ENCODE measurements around the gene IMPDH2.
A peak's percentile ranks its signal among the peaks of the same experiment; 100 is the strongest.
"Not testable (repeated sequence)": the region's sequence is repeated elsewhere in the genome, so short reads cannot be mapped to it uniquely, and the experiment has no call there.

The IMPDH2 gene

DNA sequence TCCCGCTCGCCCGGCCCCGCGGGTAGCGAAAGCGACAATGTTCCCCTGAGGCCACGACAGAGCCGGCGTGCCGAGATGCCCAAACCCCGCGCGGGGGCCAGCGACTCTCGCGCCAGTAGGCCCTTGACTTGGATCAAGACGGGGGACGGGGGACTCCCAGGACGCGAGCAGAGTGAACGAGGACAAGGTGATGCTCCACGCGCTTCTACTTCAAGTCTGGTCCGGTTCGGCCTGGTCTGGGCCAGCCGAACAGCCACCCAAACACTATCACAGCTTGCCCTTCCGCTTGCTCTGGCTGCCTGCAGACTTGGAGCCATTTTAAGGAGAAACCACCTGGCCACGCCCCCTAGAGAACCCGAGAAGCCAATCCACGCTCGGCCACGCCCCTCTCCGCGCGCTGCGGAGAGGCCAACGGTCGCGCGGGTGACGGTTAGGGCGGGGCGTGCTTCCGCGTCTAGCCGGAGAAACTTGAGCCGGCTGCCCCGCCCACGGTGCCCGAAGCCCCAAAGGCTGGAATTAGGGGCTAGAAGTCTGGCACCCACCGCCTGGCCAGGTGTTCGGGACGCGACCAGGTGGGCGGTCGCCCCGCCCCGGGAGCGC is 7.9 kb downstream of the IMPDH2 start:
- peak; percentile 97 for DNase-seq

DNA sequence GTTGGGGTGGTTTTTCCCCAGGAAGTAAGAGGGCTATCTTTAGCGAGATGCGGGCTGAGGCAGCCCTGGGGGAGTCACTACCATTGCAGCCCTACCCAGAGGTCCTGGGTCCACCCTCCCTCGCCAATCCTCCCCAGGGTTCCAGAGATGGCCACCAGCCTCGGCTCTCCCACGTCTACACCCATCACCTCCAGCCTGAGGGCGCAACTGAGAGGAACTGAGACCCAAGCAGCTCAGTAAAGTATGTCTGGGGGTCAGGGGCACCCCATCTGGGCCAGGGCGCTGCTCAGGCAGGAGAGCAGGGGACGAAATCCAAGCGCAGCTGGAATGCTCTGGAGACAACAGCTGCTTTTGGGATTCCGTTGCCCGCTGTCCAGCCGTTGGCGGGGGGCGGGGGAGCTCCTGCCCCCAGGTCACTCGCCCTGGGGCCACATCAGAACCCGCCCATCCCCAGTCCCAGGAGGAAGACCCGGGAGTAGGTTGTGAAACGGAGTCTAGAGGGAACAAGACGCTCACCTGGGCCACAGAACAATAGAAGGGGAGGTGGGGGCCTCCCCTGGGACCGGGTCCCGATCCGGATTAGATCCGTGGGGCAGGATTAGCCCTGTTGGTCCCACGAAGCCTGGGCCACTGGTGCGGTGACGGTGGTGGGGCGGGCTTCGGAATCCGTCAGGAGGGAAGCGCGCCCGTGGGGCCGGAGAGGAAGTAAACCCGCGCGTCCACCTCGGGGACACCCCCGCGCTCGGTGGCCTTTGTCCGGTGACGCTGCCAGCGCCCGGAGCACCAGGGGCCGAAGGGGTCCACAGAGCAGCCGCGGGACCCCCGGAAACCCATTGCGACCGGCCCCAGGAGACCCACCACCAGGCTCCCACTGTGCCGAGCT is 8.6 kb downstream of the IMPDH2 start:
- no peak for DNase-seq

- peak; percentile 8 for DNase-seq
Observed at GRCh38 chr3:49019941-49020329, 9.3 kb downstream of the IMPDH2 start.

DNA sequence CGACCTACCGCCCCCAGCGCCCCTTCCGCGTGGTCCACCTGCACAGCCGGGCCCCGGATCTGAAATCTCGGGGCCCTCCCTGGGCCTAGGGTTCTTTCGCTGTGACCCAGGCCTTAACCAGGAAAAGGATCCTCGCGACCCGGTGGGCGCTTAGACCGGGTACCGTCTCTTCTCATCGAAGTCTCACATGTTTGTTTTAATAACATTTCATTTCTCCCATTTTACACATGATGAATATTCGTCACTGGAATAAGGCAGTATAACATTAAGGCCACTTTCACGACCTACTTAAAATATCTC is 10.5 kb downstream of the IMPDH2 start:
- peak; percentile 59 for DNase-seq

GRCh38 chr3:49017971-49018706 is 11.1 kb downstream of the IMPDH2 start, which contains the start of gene DALRD3:
Gene DALRD3 (minus strand): TSS chr3:49018580. CDS start chr3:49018564, 16 bp downstream.
- peak; percentile 62 for DNase-seq

GRCh38 chr3:49017229-49017970 is 11.8 kb downstream of the IMPDH2 start:
- no peak for DNase-seq

DNA sequence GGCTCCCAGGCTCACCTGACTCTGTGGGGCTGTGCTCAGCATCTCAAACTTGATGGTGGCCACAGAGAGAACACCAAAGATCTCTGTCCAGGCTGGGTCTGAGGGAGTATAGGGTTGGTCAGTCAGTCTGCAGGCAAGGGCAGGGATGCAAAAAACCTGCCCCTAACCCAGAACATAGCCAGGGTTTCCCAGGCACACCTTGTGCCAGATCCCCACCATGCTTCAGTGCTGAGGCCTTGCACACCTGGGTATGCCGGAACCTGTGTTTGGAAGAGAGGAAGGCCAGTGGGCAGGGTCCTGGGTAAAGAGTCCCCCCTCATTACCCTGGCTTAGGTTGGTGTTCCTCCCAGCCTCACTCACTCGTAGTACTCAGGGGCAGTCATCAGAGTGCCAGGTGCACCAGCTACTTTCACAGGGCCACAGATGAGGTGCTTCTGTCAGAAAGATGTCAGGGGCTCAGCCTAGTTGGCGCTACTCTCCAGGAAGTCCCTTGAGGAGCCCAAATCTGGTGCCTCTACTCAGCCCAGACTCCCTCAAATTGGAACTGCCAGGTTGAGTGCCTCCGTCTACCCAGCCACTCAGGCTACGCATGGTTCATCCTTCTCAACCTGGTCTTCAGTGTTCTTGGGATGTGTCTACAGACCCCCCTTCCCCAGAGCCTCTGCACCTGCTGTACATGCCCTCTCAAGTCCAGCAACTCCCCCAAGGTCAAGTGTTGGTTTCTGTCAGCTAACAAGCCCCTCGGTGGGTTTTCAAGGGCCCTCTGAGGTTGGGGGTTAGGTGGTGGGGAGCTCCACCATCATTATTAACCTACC is 12.6 kb downstream of the IMPDH2 start:
- no peak for DNase-seq

GRCh38 chr3:49015765-49016164 is 13.4 kb downstream of the IMPDH2 start:
- DNase-seq, result no peak

DNA sequence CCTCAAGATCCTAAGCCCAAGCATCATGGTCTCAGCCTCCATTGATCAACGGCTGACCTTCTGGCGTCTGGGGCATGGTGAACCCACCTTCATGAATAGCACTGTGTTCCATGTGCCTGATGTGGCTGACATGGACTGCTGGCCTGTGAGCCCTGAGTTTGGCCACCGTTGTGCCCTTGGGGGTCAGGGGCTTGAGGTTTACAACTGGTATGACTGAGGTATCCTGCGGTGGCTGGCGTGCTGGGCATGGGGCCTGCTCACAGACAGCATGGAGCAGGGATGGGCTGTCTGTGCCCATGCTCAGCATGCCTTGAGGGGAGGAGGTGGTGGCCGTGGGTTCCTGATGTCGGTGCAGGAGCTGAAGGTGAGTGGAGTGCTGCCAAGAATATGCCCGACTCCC is 14.1 kb downstream of the IMPDH2 start:
- no peak for DNase-seq

- DNase-seq, result peak; percentile 19
Observed at GRCh38 chr3:49013738-49014660, 15.2 kb downstream of the IMPDH2 start.

GRCh38 chr3:49013113-49013737 is 16.0 kb downstream of the IMPDH2 start:
- DNase-seq, result no peak

DNA sequence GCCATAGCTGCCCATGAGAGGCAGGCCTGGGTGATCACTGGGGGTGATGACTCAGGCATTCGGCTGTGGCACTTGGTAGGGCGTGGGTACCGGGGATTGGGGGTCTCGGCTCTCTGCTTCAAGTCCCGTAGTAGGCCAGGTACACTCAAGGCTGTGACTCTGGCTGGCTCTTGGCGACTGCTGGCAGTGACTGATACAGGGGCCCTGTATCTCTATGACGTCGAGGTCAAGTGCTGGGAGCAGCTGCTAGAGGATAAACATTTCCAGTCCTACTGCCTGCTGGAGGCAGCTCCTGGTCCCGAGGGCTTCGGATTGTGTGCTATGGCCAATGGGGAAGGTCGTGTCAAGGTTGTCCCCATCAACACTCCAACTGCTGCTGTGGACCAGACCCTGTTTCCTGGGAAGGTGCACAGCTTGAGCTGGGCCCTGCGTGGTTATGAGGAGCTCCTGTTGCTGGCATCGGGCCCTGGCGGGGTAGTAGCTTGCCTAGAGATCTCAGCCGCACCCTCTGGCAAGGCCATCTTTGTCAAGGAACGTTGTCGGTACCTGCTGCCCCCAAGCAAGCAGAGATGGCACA is 16.7 kb downstream of the IMPDH2 start:
- no peak for DNase-seq

GRCh38 chr3:49009396-49009795 is 19.8 kb downstream of the IMPDH2 start:
- no peak for DNase-seq

- not testable (repeated sequence) for DNase-seq
Observed at GRCh38 chr3:49008627-49009026, 20.6 kb downstream of the IMPDH2 start.

- DNase-seq, result peak; percentile 24
Observed at GRCh38 chr3:49007771-49008528, 21.2 kb downstream of the IMPDH2 start.

GRCh38 chr3:49007068-49007770 is 22.0 kb downstream of the IMPDH2 start, which contains the start of gene WDR6:
Gene WDR6 (plus strand): TSS chr3:49007391. CDS start chr3:49007432, 41 bp downstream.
- DNase-seq, result peak; percentile 95

DNA sequence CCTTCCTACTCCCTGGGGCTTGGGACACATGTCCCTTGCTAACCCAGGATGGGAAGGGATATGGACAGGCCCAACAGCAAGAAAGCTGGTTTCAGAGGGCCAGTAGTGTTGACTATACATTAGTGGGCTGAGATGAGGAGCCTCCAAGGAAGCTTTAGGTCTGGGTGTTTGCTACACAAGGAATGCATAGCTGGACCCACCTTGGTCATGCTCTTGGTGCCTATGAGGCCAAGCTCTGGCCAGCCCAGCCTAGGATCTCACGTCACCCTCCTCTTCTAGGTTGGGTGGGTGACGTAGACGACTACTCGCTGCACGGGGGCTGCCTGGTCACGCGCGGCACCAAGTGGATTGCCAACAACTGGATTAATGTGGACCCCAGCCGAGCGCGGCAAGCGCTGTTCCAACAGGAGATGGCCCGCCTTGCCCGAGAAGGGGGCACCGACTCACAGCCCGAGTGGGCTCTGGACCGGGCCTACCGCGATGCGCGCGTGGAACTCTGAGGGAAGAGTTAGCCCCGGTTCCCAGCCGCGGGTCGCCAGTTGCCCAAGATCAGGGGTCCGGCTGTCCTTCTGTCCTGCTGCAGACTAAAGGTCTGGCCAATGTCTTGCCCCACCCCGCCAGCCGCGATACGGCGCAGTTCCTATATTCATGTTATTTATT is 22.7 kb downstream of the IMPDH2 start:
- no peak for DNase-seq

GRCh38 chr3:49005998-49006397 is 23.2 kb downstream of the IMPDH2 start:
- DNase-seq, result no peak
